Caki2 (cell line): ENCODE data around the gene ATG5. TPM values are rescaled to one million over a fixed set of nuclear protein-coding genes. Genes with fewer than 3 reads are reported as not detected.
"Not testable (repeated sequence)": the region's sequence is repeated elsewhere in the genome, so short reads cannot be mapped to it uniquely, and the experiment has no call there.

Experiments used
- DNase-seq: peaks from one replicate; pipeline ENCODE4 v3.0.0-alpha.2; 2015; ENCODE audit warnings: low read depth
- in situ Hi-C: cut with HindIII; loops from 2 replicates; pipeline ENCODE4 v1.10.0; 2016; ENCODE audit warnings: low sequenced_read_pairs, low pct_unique_long_range_greater_than_20kb, mixed read lengths
- total RNA-seq: library from RNA; depleted of rRNA; stranded (reverse); fragments of >200 nt; shearing (Covaris generic); gene quantifications from 2 replicates; pipeline ENCODE4 v1.2.3, GENCODE V29; 2014; ENCODE audit warnings: low replicate concordance

ATG5 gene
- total RNA-seq, 1 experiment from 2014 or later = 40.7 TPM

DNA sequence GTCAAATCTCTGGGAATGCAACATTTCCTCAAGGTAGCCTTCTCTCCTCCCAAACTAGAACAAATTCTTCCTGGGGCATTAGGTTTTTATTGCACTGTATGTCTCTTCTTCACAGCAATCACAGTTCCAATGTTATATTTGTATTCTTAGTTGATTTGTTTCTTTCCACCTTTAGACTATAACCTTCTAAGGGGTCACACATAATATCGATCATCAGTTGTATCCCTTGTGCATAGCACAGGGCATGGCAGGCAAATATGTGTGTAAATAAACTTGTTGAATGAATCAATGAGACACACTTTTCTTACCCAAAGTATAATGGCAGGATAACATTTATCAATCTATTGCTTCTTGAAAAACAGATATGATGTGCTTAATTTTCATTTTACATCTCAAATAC, 81.0 kb downstream of the ATG5 start:
- no peak for DNase-seq
- in situ Hi-C loops = no loop called here

GRCh38 chr6:106243261-106243660, 82.3 kb downstream of the ATG5 start:
- in situ Hi-C loops = no loop called here
- DNase-seq = no peak

GRCh38 chr6:106241498-106241897, 84.1 kb downstream of the ATG5 start:
- in situ Hi-C loops = no loop called here
- no peak for DNase-seq

- DNase-seq = no peak
- in situ Hi-C loops = no loop called here
Measured at GRCh38 chr6:106237286-106237685, 88.3 kb downstream of the ATG5 start.

DNA sequence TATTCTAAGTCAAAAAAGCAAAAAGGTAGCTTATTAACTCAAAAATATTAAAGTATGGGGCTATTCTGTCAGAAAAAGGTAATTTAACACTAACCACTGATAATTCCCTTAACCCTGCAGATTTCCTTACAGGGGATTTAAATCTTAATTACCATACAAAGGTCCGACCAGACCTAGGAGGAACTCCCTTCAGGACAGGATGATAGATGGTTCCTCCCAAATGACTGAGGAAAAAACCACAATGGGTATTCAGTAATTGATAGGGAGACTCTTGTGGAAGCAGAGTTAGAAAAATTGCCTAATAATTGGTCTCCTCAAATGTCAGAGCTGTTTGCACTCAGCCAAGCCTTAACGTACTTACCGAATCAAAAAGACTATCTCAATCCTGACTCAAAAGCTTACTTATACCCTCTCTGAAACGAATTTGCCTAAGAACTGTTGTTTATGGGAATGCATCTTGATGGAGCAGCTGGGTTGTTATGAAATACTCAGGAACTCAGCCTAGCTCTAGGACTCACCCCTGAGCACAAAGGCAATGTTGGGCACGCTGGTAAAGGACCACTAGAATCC, 95.6 kb downstream of the ATG5 start:
- in situ Hi-C loops = not testable (repeated sequence)

DNA sequence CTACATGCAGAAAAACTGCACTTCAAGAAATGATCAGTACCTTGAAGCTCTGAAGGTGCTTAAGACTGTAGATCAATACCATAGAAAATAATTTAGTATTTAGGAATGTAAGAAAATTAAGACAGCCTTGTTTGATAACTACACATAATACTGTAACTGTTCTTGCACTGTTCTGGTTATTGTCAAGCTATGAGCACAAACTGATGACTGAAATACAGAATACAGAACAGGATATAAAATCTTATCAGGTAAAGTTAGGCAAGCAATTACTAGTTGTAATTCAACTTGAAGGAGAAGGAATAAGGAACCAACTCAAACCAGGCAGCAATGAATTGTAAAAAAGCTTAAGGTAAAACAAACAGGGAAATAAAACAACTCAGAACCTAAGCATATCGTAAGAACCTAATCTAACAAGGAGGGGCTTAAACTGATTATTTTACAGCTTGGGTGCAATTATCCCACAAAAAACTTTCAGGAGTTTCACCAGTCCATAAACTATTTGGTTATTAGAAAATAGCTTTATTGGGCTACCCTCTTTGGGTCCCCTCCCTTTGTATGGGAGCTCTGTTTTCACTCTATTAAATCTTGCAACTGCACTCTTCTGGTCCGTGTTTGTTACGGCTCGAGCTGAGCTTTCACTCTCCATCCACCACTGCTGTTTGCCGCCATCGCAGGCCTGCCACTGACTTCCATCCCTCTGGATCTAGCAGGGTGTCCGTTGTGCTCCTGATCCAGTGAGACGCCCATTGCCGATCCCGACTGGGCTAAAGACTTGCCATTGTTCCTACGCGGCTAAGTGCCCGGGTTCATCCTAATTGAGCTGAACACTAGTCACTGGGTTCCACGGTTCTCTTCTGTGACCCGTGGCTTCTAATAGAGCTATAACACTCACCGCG, 97.7 kb downstream of the ATG5 start:
- in situ Hi-C loops = no loop called here
- no peak for DNase-seq

More for the DNA sequence above, 95.6 kb downstream of the ATG5 start:
- DNase-seq = not testable (repeated sequence)

DNA sequence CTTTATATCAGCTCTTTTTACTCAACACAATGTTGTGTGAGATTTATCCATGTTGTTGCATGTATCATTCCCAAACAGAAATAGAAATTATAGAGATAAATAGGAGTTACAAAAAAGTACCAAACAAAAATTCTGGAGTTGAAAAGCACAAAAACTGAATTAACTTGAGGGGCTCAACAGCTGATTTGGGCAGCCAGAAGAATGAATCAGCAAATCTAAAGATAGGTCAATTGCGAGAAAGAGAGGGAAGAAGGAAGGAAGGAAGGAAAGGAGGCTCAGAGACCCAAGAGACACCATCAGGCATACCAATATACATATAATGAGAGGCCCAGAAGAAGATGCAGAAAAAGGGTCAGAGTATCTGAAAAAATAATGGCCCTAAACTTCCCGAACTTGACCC, 98.9 kb downstream of the ATG5 start:
- in situ Hi-C loops = no loop called here
- no peak for DNase-seq

DNA sequence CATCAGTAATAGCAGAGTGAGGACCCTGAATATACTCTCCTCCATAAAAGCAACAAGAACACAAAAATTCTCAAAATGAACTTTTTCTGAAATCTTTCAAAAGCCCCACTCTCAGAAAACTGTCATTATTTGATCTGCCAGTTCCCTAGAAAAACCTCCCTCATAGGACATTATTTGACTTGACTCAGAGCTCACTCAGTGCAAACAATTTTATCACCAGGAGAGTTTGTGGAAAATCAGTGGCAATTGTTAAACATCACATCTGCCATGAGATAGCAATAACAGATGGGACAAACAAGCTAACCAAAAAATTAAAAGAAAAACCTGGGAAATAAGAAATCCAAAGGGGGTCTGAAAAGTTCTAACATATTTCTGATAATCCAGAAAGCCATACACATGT, 100.0 kb downstream of the ATG5 start:
- in situ Hi-C loops = no loop called here
- DNase-seq = no peak

DNA sequence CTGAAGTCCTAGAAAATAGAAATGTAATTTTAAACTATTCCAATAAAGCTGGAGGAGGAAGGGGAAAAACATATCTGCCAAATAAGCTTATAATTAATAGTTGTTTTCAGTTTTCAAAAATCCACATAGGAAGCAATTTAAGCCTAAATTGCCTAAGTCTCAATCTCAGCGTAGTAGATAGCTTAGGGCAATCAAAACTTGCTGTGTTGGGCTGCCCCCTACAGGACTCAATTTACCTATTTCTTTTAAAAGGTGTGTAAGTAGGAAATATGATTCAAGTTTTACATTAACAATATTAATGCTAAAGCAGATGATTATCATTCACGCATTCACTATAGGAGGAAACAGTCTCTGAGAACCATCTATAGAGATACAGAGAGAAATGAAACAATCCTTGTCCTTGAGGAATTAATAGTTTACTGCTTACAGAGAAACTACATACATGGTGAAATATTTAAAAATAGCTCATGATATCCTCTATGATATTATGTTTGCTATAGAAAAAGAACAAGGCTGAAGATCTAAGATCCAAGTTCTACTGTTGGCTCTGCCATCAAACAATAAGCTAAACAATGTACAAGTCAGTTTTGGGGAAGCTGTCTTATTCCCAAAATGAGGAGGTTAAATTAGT, 102.1 kb downstream of the ATG5 start:
- in situ Hi-C loops = no loop called here
- peak; percentile 41 for DNase-seq

GRCh38 chr6:106220485-106220884, 105.1 kb downstream of the ATG5 start:
- in situ Hi-C loops = no loop called here
- DNase-seq = no peak

- no peak for DNase-seq
- in situ Hi-C loops = no loop called here
Measured at GRCh38 chr6:106216527-106216926, 109.0 kb downstream of the ATG5 start.

GRCh38 chr6:106215608-106216007, 110.0 kb downstream of the ATG5 start:
- in situ Hi-C loops = no loop called here
- no peak for DNase-seq

- in situ Hi-C loops = no loop called here
- no peak for DNase-seq
Measured at GRCh38 chr6:106214531-106214930, 111.0 kb downstream of the ATG5 start.

- no peak for DNase-seq
- in situ Hi-C loops = no loop called here
Measured at GRCh38 chr6:106213660-106214289, 111.8 kb downstream of the ATG5 start.

DNA sequence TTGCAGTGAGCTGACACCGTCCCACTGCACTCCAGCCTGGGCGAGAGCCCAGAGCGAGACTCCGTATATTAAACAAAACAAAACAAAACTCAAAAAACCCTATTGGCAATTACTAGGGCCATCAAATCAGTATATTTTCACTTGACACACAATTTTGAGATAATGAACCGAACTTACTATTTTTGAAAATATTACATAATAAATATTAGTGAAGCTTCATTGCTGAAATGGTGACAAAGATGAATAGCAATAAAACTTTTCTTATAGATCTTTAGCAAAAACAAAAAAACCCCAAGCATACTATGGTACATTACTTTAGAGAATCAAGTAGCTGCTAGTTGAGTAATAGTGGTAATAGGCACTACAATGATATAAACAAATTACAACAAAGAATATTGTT, 113.0 kb downstream of the ATG5 start:
- in situ Hi-C loops = no loop called here
- DNase-seq = no peak

DNA sequence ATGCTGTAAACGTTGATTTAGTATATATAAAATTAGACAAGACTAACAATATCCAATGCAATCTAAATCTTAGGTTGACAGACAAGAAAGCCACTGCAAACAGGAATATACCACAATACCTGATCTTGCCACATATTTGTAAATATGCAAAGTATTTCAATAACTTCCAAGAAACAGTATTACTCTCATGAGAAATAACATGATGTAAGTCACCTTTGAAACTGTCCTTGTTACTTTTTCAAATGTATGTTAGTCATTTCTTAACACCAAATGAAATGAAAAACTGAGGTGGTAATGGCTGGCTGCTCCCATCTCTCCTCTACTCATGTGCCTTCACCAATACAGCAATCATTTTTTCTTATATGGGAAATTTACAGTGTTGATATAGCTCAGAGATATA, 118.7 kb downstream of the ATG5 start:
- in situ Hi-C loops = no loop called here
- DNase-seq = no peak

GRCh38 chr6:106204961-106205360, 120.6 kb downstream of the ATG5 start:
- DNase-seq = no peak
- in situ Hi-C loops = no loop called here

DNA sequence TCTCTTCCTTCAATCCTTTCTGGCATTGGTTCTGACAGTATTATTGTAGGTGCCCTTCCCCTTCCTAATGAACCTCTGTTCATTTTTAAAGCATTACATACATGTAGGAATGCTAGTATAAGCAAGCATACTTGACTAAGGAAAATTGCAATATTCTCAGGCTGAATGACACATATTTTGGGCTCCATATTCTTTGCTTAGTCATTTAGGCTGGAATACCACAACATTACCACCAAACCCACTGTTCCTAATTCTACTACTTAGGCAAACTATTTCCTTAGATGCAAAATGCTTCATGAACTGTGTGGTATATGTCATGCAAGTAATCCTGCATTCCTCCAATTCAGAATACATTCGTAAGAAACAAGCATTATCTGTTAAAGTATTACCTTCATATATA, 125.6 kb downstream of the ATG5 start:
- DNase-seq = no peak
- in situ Hi-C loops = no loop called here

- DNase-seq = no peak
- in situ Hi-C loops = no loop called here
Measured at GRCh38 chr6:106199331-106199730, 126.2 kb downstream of the ATG5 start.
